GOT3 (cell line): ENCODE data around the gene RASA4.
"Not testable (repeated sequence)": the region's sequence is repeated elsewhere in the genome, so short reads cannot be mapped to it uniquely, and the experiment has no call there.

ENCODE experiments used
- DNase-seq: peaks from one replicate; lab custom pipeline; 2025; ENCODE audit warnings: mixed read lengths; lab: John Stamatoyannopoulos, UW

Gene RASA4

DNA sequence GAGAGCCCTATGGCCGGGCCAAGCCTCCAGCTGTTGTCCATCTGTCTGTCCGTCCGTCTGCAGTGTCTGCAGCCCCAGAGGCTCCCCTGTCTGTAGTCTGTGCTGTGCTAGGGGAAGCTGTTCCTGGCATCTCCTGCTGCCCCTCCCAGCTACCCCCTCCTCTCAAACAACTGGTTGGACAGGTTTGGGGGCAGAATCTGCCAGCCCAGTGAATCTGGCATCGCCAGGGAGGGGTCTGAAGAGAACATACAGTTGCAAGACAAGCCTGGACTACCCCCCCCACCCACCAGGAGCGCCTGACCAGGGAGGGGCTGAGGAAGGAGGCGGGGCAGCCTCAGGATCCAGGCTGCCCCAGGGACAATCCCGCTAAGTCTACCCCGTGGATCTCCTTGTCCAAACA lies 73.0 kb downstream of the RASA4 start, which contains the start of gene UPK3BL2:
UPK3BL2 (minus strand) TSS at position 101 of the 400 bp plus-strand sequence; CDS start at position 41, 60 bp downstream.
- not testable (repeated sequence) for DNase-seq

DNA sequence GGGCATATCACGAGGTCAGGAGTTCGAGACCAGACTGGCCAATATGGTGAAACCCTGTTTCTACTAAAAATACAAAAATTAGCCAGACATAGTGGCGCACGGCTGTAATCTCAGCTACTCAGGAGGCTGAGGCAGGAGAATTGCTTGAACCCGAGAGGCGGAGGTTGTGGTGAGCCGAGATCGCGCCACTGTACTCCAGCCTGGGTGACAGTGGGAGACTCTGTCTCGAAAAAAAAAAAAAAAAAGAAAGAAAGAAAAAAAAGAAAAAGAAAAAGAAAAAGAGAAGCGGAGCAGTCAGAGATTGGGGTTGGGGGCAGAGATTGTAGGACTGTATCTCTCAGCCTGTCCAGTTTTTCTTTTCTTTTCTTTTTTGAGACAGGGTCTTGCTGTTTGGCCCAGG lies 73.8 kb downstream of the RASA4 start:
- DNase-seq, result not testable (repeated sequence)

DNA sequence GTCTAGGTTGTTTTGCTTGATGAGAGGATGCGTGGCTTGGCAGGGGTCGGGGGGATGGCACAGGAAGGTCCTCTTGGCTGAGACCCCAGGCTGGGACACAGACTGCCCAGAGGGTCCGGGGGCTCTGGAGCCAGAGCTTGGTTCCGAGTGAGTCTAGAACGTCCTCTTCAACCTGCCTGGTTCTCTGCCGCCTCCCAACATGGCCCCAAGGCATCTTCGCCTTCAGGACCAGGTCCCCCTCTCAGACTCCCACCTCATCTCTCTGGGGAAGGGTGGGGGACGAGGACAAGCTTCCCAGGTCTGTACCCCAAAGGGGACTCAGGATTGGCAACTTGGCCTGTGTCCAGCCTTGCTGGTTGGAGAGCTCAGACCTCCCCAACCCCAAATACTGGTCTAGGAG lies 74.5 kb downstream of the RASA4 start:
- DNase-seq, result not testable (repeated sequence)

DNA sequence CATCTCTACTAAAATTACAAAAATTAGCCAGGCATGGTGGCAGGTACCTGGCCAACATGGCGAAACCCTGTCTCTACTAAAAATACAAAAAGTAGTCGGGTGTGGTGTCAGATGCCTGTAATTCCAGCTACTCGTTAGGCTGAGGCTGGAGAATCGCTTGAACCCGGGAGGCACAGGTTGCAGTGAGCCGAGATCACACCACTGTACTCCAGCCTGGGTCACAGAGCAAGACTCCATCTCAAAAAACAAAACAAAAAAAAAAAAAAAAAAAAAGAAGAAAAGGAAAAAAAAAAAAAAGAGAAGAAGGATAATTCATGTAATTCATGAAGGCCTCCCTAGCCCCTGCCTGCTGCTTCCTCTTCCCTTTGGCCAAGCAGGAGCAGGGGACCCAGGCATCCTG lies 76.0 kb downstream of the RASA4 start:
- DNase-seq, result not testable (repeated sequence)

DNA sequence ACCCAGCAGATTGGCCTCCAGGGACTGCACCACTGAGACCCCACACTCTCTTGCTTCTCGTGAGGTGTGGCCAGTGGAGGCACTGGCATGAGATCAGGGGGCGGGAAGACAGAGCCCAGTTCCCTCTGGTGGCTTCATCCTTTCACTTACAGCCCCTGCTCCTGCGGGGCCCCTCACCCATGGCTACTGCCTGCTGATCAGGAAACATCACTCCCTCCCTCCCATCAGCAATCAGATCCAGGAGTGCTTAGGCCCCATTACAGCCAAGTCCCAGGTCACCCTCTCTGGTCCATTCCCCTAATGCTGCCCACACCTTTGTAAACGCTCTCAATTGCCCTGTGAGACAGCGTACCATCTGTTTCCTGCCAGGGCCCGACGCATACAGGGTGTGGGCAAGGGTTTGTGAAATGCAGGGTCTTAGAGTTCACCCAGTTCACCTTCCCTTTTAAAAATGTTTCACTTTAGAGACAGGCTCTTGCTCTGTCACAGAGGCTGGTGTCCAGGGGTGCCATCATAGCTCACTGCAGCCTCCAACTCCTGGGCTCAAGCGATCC lies 81.4 kb downstream of the RASA4 start:
- not testable (repeated sequence) for DNase-seq

DNA sequence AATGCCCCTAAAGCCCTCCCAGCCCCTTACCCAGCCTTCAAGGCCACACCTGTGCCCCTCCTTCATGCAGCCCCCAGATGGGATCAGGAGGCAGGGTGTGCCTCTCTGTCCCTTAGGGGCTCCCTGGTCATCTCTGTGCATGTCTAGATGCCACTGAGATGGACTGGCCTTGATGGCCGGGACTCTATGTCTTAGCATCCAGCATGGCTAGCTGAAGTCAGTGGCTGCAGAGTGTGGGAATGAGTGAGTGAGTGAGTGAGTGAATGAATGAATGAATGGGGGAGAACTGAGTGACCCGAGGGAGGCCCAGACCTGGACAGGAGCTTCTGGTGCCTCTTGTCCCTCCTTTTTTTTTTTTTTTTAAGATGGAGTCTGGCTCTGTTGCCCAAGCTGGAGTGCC lies 84.4 kb downstream of the RASA4 start:
- DNase-seq, result not testable (repeated sequence)

DNA sequence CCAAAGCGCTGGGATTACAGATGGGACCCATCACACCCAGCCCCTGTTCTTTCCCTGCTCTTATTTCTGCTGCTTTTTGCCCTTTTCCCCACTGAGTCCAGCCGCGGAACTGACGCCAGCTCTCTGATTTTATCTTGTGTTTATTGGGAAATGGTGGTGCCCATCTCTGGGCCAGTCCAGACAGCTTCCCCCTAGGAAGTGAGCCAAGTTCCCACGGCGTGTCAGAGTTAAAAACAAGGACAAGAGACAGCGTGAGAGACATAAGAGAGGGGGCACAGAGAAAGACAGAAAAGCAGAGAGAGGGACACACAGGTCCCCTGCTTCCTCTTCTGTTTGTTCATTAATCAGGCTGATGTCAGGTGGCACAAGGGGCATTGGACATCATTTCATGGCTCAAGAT lies 85.0 kb downstream of the RASA4 start:
- not testable (repeated sequence) for DNase-seq

DNA sequence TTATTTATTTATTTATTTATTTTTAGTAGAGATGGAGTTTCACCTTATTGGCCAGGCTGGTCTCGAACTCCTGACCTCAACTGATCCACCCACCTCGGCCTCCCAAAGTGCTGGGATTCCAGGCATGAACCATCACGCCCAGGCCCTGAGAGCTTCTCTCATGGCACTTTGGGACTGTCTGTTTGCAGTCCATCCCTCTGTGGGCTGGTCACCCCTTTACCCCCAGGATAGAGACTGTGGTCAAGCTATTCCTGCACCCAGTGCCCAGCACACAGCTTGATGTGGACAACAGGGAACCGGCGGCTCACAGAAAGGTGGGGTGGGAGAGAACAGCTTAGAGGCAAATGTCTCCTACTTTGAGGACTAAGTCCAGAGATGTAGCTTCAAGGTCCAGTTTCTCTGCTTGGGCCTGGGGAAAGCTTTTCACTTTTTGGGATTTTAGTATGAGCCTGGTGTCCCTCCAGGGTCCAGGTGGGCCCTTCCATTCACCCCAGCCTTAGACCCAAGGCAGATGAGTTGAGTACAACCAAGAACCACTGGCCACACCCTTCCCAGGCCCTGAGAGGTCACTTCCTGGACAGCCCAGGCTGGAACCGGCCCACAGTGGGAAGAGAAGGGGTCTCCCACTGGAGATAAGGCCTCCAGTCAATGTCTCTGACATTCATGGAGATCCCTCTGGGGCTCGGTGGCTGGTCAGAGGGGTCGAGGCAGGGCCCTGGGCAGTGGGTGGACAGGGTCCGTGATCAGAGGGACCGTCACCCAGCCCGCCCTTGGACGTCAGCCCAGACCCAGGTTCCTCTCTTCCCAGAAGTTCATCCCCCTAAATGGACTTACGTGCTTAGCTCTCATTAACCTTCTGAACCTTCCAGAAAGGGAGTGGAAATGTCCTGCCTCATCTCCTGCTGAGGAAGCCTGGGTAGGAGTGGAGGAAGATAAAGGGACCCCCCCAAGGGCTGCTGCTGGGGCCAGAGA lies 88.4 kb downstream of the RASA4 start:
- not testable (repeated sequence) for DNase-seq

DNA sequence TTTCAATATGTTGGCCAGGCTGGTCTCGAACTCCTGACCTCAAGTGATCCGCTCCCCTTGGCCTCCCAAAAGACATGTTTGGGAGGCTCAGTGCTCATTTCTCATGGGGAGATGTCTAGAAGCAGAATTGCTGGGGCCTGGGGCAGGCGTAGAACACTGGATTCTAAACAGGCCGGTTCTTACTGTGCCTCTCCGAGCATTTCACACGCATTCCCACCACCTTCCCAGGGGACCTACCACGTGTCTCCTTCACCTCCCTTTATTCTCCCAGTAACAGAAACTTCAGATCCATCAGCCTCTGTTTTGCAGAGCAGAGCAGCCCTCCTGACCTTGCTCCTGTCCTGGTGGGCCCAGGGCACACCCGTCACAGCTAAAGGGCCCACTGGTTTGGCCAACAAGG lies 89.4 kb downstream of the RASA4 start:
- not testable (repeated sequence) for DNase-seq

DNA sequence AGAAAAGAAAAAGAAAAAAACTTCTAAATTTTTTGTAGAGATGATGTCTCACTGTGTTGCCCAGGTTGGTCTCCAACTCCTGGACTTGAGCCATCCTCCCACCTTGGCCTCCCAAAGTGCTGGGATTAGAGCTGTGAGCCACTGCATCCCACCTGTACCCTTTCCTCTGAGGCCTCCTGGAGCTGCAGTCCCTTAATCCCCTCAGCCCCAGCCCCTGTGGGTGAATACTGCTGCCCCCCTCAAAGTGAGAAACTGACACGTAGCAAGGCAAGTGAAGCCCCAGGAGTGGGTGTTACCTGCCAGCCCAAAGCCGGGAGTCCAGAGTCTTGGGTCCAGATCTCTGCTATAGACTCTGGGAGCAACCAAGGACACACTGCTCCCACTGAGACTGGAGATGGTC lies 91.8 kb downstream of the RASA4 start:
- not testable (repeated sequence) for DNase-seq
